C1 segment of cervical spinal cord (tissue), 14 donors: ENCODE measurements around the gene MROH2B.

Experiments
- DNase-seq, 14 donors: peaks; one replicate each; lab custom pipeline; 2025; lab: John Stamatoyannopoulos, UW

Gene MROH2B

DNA sequence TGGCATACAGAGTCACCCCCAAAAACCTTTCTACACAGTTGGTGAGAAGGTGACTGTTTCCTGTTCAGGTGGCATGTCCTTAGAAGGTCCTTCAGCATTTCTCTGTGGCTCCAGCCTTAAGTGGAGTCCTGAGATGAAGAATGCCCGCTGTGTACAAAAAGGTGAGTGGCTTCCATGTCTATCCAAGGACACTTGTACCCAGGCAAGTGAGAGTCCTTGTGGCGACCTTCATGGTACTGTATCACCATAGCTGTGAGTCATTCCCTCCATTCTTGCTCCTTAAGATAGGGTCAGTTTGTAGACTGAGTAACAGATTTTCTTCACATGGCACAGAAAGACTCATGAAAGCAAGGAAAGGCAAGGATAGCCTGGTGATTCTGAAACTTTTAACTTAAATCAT, 98.7 kb downstream of the MROH2B start:
- no peak for DNase-seq

DNA sequence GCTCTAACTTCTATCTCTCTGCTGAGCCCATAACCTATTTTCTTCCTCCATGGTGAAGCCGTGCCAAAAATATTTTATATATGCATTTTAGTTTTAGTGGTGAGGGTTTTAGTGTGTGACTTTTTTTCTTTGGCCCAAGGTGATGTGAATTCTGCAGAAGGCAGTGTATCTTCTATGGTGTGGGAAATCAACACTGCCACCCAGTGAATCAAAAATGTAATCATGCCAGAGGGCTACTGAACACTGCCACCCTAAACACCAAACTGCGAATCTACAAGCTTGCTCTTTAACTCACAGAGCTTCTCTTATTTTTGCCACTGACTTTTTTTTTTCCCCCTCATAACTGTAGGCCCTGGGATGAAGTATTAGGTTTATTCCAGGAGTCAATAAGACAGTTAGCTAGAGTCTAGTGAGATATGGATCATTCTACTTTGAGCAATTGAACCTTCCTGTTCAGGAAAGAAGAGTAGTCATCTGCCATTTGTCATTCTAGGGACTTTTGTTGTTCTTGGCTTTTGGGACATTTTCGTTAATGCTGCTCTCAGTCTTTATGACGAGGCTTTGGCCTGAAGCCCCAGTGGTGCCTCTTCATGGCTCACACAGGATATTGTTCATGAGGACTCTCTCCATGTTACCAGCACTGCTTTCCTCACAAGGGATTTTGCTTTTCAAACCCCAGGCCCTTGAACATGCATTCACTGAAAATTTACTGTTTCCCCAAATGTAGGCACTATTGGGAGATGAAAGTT, 108.8 kb downstream of the MROH2B start:
- no peak for DNase-seq

DNA sequence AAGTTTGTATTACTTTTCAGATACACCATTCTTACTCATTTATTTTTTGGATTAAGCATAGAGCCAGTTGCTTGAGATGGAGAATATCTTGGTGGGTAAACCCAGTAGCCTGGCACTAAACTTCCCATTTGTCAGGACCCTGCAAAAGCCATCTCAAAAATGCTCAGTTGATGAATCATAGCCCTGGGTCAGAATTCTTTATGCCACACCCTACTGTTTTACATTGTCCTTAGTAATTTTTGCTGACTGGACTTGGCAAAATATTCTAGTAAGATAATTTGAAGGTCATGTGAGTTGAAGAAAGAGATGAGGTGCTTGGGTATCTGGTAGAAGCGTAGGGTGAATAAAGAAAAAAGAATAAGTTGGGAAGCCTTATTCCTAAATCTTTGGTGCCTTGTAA, 111.1 kb downstream of the MROH2B start:
- no peak for DNase-seq

DNA sequence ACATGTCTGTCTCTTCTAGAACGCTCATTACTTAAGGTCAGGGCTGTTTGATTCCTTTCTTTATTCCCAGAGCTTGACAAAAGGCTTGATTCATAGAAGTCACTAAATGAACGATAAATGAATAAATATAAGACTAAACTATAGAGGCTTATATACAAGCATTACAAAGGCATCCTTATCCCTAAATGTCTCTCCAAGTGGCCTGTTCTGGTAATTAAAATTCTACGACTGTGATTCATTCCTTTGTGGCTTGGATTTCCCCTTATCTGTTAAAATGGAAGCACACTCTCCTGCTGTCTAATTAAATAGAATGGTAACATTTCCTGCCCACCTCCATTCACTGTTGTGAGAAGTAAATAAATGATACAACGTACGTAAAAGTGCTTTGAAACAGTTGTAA, 112.3 kb downstream of the MROH2B start:
- no peak for DNase-seq

DNA sequence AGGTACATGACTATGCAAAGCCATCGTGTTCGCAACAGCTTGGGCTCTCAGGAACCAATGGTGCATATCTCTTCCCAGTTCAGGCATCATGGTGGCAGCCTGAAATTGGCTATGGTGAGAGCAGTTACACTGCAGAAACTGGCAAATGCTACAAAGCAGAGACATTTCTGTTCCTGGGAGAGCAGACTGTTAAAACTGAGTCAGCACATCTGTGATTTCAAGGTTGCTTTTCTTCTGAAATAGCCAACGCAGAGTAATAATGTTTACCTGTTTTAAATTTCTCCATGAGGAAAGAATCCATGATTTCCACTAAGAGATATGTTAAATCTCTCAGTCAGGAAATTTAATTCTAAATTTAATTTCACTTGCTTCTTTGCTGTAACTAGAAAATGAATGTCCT, 114.1 kb downstream of the MROH2B start:
- no peak for DNase-seq

DNA sequence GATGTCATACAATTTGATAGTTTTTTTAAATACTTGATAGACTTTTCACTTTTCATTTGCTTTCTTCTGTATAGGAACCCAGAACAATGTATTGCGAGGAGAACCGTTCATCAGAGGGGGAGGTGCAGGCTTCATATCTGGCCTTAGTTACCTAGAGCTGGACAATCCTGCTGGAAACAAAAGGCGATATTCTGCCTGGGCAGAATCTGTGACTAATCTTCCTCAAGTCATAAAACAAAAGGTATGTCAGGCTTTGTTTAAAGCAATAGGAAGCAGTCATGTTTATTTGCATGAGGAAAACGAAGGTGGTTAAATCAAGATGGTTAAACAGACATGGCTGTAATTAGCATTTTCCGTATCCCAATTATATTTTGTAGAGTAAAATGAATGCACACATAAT, 115.8 kb downstream of the MROH2B start:
- no peak for DNase-seq
